HEK293T (cell line): ENCODE data around the gene EDEM1.
"Not testable (repeated sequence)": the region's sequence is repeated elsewhere in the genome, so short reads cannot be mapped to it uniquely, and the experiment has no call there.

ENCODE experiments used
- CTCF ChIA-PET: fragments of 350-600 bp; formaldehyde crosslinking; extraction: SDS; loops from one replicate; lab custom pipeline; 2021; ENCODE audit warnings: antibody characterized with exemption, inconsistent platforms; lab: Yijun Ruan, JAX
- POLR2A ChIA-PET: fragments of 350-600 bp; formaldehyde crosslinking; extraction: SDS; loops from one replicate; lab custom pipeline; 2020; ENCODE audit warnings: antibody characterized with exemption, inconsistent platforms; lab: Yijun Ruan, JAX
- DNase-seq: peaks from one replicate; pipeline ENCODE4 v3.0.0; 2012; ENCODE audit warnings: mixed read lengths; ENCODE audit errors: extremely low spot score
- ARNT ChIP-seq: fragments of 450-650 bp; IDR thresholded peaks from 2 replicates; pipeline ENCODE4 v1.6.1; 2017; ENCODE audit warnings: mild to moderate bottlenecking
- BHLHE40 ChIP-seq: fragments of 450-650 bp; IDR thresholded peaks from 2 replicates; pipeline ENCODE4 v1.6.1; 2016; ENCODE audit warnings: mild to moderate bottlenecking, moderate library complexity, borderline replicate concordance
- CTBP1 ChIP-seq: fragments of 450-650 bp; IDR thresholded peaks from 2 replicates; pipeline ENCODE4 v1.6.1; 2016; ENCODE audit warnings: borderline replicate concordance
- ELF4 ChIP-seq: fragments of 450-650 bp; IDR thresholded peaks from 2 replicates; pipeline ENCODE4 v1.6.1; 2017; ENCODE audit warnings: antibody characterized with exemption
- FOXA1 ChIP-seq: fragments of 450-650 bp; IDR thresholded peaks from 2 replicates; pipeline ENCODE4 v1.6.1; 2016; ENCODE audit warnings: mild to moderate bottlenecking
- FOXK2 ChIP-seq: fragments of 450-650 bp; IDR thresholded peaks from 2 replicates; pipeline ENCODE4 v1.6.1; 2016; ENCODE audit warnings: mild to moderate bottlenecking
- FOXM1 ChIP-seq: fragments of 450-650 bp; IDR thresholded peaks from 2 replicates; pipeline ENCODE4 v1.6.1; 2017; ENCODE audit warnings: mild to moderate bottlenecking, borderline replicate concordance
- HDGF ChIP-seq: fragments of 450-650 bp; IDR thresholded peaks from 2 replicates; pipeline ENCODE4 v1.6.1; 2017; ENCODE audit warnings: antibody characterized with exemption, borderline replicate concordance
- L3MBTL2 ChIP-seq: fragments of 450-650 bp; conservative IDR thresholded peaks from 2 replicates; pipeline ENCODE4 v1.6.1; 2016; ENCODE audit warnings: mild to moderate bottlenecking
- LEF1 ChIP-seq: fragments of 450-650 bp; IDR thresholded peaks from 2 replicates; pipeline ENCODE4 v1.6.1; 2017; ENCODE audit warnings: mild to moderate bottlenecking, borderline replicate concordance
- NFRKB ChIP-seq: fragments of 450-650 bp; IDR thresholded peaks from 2 replicates; pipeline ENCODE4 v1.6.1; 2016; ENCODE audit warnings: mild to moderate bottlenecking, moderate library complexity
- PKNOX1 ChIP-seq: fragments of 450-650 bp; IDR thresholded peaks from 2 replicates; pipeline ENCODE4 v1.6.1; 2016
- SP1 ChIP-seq: fragments of 450-650 bp; IDR thresholded peaks from 2 replicates; pipeline ENCODE4 v1.6.1; 2017
- SUZ12 ChIP-seq: fragments of 450-650 bp; IDR thresholded peaks from 2 replicates; pipeline ENCODE4 v1.6.1; 2016; ENCODE audit warnings: mild to moderate bottlenecking
- TARDBP ChIP-seq: fragments of 450-650 bp; IDR thresholded peaks from 2 replicates; pipeline ENCODE4 v1.6.1; 2016
- ZNF384 ChIP-seq: fragments of 450-650 bp; IDR thresholded peaks from 2 replicates; pipeline ENCODE4 v1.6.1; 2016

Gene EDEM1

GRCh38 chr3:5144316-5144994, 43.1 kb upstream of the EDEM1 start:
- TF ChIP-seq SUZ12: no peak
- no peak for TF ChIP-seq FOXM1
- TF ChIP-seq NFRKB: no peak
- no peak for TF ChIP-seq PKNOX1
- TF ChIP-seq ARNT: no peak
- no peak for TF ChIP-seq LEF1
- TF ChIP-seq FOXA1: no peak
- TF ChIP-seq ELF4: no peak
- TF ChIP-seq ZNF384: no peak
- TF ChIP-seq CTBP1: no peak
- TF ChIP-seq SP1: no peak
- no peak for TF ChIP-seq L3MBTL2
- TF ChIP-seq HDGF: no peak
- no peak for TF ChIP-seq TARDBP
- TF ChIP-seq FOXK2: no peak
- ChIA-PET POLR2A (no interaction called here), CTCF (interaction anchor here (0.5 kb wide), 1 partner anchor 59 kb away, joined by 3 read pairs; no protein-coding TSS in a partner anchor)
- DNase-seq: no peak

- ChIA-PET POLR2A (no interaction called here), CTCF (no interaction called here)
- TF ChIP-seq CTBP1: no peak
- TF ChIP-seq HDGF: no peak
- TF ChIP-seq PKNOX1: no peak
- no peak for TF ChIP-seq FOXM1
- TF ChIP-seq SP1: no peak
- no peak for TF ChIP-seq L3MBTL2
- TF ChIP-seq BHLHE40: no peak
- DNase-seq: no peak
Observed at GRCh38 chr3:5145120-5145519, 42.4 kb upstream of the EDEM1 start.

GRCh38 chr3:5147152-5147551, 40.4 kb upstream of the EDEM1 start:
- DNase-seq, POLR2A ChIA-PET: not testable (repeated sequence)
- CTCF ChIA-PET: interaction anchor here (0.6 kb wide), 1 partner anchor 484 kb away, joined by 3 read pairs; no protein-coding TSS in a partner anchor

GRCh38 chr3:5149306-5149880, 38.1 kb upstream of the EDEM1 start:
- DNase-seq: no peak
- CTCF ChIA-PET: interaction anchor here (1.2 kb wide), 1 partner anchor 13 kb away, joined by 4 read pairs; no protein-coding TSS in a partner anchor
- no peak for TF ChIP-seq SP1
- TF ChIP-seq BHLHE40: no peak
- no peak for TF ChIP-seq ELF4
- TF ChIP-seq FOXM1: no peak
- no peak for TF ChIP-seq ZNF384
- TF ChIP-seq NFRKB: no peak
- no peak for TF ChIP-seq CTBP1
- TF ChIP-seq FOXA1: no peak
- TF ChIP-seq LEF1: no peak
- TF ChIP-seq FOXK2: no peak
- no peak for TF ChIP-seq HDGF
- no peak for TF ChIP-seq TARDBP
- TF ChIP-seq PKNOX1: no peak
- no peak for TF ChIP-seq ARNT
- POLR2A ChIA-PET: no interaction called here

GRCh38 chr3:5151586-5151985, 35.9 kb upstream of the EDEM1 start:
- no peak for DNase-seq
- ChIA-PET POLR2A (interaction anchor here (1.6 kb wide), 1 partner anchor 9 kb away, joined by 3 read pairs; no protein-coding TSS in a partner anchor), CTCF (interaction anchor here (0.7 kb wide), 1 partner anchor 24 kb away, joined by 3 read pairs; no protein-coding TSS in a partner anchor)
- TF ChIP-seq TARDBP (no peak), BHLHE40 (no peak), FOXM1 (no peak)

GRCh38 chr3:5153074-5153473, 34.4 kb upstream of the EDEM1 start:
- CTCF ChIA-PET: no interaction called here
- no peak for TF ChIP-seq HDGF
- TF ChIP-seq TARDBP: no peak
- no peak for TF ChIP-seq ELF4
- no peak for TF ChIP-seq LEF1
- TF ChIP-seq ZNF384: no peak
- no peak for TF ChIP-seq SP1
- no peak for TF ChIP-seq FOXK2
- TF ChIP-seq SUZ12: no peak
- no peak for TF ChIP-seq FOXM1
- no peak for TF ChIP-seq NFRKB
- TF ChIP-seq L3MBTL2: no peak
- TF ChIP-seq FOXA1: no peak
- no peak for TF ChIP-seq PKNOX1
- TF ChIP-seq CTBP1: no peak
- no peak for TF ChIP-seq ARNT
- TF ChIP-seq BHLHE40: no peak
- DNase-seq: no peak
- POLR2A ChIA-PET: no interaction called here
